K562 (cell line): Measurements from ENCODE around the gene TAF1B. TPM values are rescaled to one million over a fixed set of nuclear protein-coding genes. Genes with fewer than 3 reads are reported as not detected.

Experiments used
- ATF7 ChIP-seq: fragments of 450-650 bp; IDR thresholded peaks from 2 replicates; pipeline ENCODE4 v1.7.1; 2014; ENCODE audit warnings: mild to moderate bottlenecking, moderate library complexity
- BDP1 ChIP-seq: IDR thresholded peaks from 3 replicates; pipeline ENCODE4 v1.6.1; 2011; ENCODE audit not compliant: insufficient read length, insufficient read depth
- DDX20 ChIP-seq: fragments of 450-650 bp; IDR thresholded peaks from 2 replicates; pipeline ENCODE4 v1.6.1; 2016; ENCODE audit warnings: missing genetic modification characterization, low read depth, mild to moderate bottlenecking, missing compliant biosample characterization, moderate library complexity
- HDGF ChIP-seq: fragments of 450-650 bp; IDR thresholded peaks from 2 replicates; pipeline ENCODE4 v1.6.1; 2016
- HNRNPLL ChIP-seq: fragments of 200-400 bp; formaldehyde crosslinking; IDR thresholded peaks from 2 replicates; pipeline ENCODE4 v1.6.1; 2017; ENCODE audit warnings: low read length, low read depth, mild to moderate bottlenecking; ENCODE audit not compliant: poor library complexity, severe bottlenecking
- IRF2 ChIP-seq: sonication (generic); formaldehyde crosslinking; IDR thresholded peaks from 2 replicates; pipeline ENCODE4 v1.8.1; 2022; ENCODE audit warnings: mild to moderate bottlenecking, missing genetic modification reagents
- KLF6 ChIP-seq: fragments of 250-450 bp; sonication (Bioruptor Pico); IDR thresholded peaks from 2 replicates; pipeline ENCODE4 v1.4.0; 2020; ENCODE audit warnings: mild to moderate bottlenecking, moderate library complexity, borderline replicate concordance
- MBD2 ChIP-seq: sonication (generic); IDR thresholded peaks from 2 replicates; pipeline ENCODE4 v1.6.1; 2016; ENCODE audit warnings: low read depth, borderline replicate concordance
- MITF ChIP-seq: IDR thresholded peaks from 2 replicates; pipeline ENCODE4 v1.6.1; 2014; ENCODE audit warnings: antibody characterized with exemption
- NR2C2 ChIP-seq, 2 experiments: fragments of 200-800 bp in 1 of 2; sonication (Bioruptor generic) in 1 of 2; sonication (generic) in 1 of 2; formaldehyde crosslinking in 1 of 2; IDR thresholded peaks; 2 replicates each; pipeline versions ENCODE4 v1.6.1 to v1.8.0; 2016 to 2022; ENCODE audit warnings: mild to moderate bottlenecking in 1 of 2, missing compliant biosample characterization in 1 of 2, missing genetic modification characterization in 1 of 2, missing genetic modification reagents in 1 of 2
- SMAD3 ChIP-seq: fragments of 450-650 bp; formaldehyde crosslinking; conservative IDR thresholded peaks from 2 replicates; pipeline ENCODE4 v1.4.0; 2020; ENCODE audit warnings: mild to moderate bottlenecking
- ZNF133 ChIP-seq: fragments of 250-450 bp; sonication (Bioruptor Pico); IDR thresholded peaks from 2 replicates; pipeline ENCODE4 v1.4.0; 2020; ENCODE audit warnings: mild to moderate bottlenecking
- ZNF134 ChIP-seq: fragments of 250-450 bp; sonication (Bioruptor Pico); conservative IDR thresholded peaks from 2 replicates; pipeline ENCODE4 v1.4.0; 2020
- ZNF165 ChIP-seq: fragments of 250-450 bp; sonication (Bioruptor Pico); IDR thresholded peaks from 2 replicates; pipeline ENCODE4 v1.4.0; 2020; ENCODE audit warnings: borderline replicate concordance
- polyA plus RNA-seq, 8 experiments: library from polyadenylated mRNA; depleted of rRNA in 4 of 8; stranded (reverse) in 5 of 8; unstranded in 3 of 8; fragments of >200 nt; fragmentation: Nextera tagmentation in 2 of 8; fragmentation: Illumina TruSeq in 1 of 8; extraction: Ambion mirVana in 2 of 8; extraction: Trizol in 1 of 8; gene quantifications; 2 replicates each; pipeline versions ENCODE4 v1.2.1 to v1.2.3, GENCODE V29; 2011 to 2014; ENCODE audit warnings: inconsistent platforms in 1 of 8, missing spikeins in 1 of 8
- total RNA-seq, 7 experiments: library from RNA; depleted of rRNA in 6 of 7; stranded (reverse); fragments of >200 nt in 6 of 7; fragmentation: Illumina TruSeq in 2 of 7; extraction: Trizol in 2 of 7; gene quantifications; 2 replicates each; pipeline versions ENCODE4 v1.2.1 to v1.2.3, GENCODE V29; 2011 to 2021; ENCODE audit warnings: low replicate concordance in 1 of 7
- TF ChIP-seq, protein P1 (sequence below), 3 experiments: IDR thresholded peaks in 2 of 3; conservative IDR thresholded peaks in 1 of 3; 2 replicates each; pipeline ENCODE4 v1.5.1; 2011 to 2012; ENCODE audit warnings: low read length in 3 of 3, mild to moderate bottlenecking in 3 of 3, control low read depth in 2 of 3, improper control_type of control experiment in 1 of 3, inconsistent platforms in 1 of 3, low read depth in 1 of 3, mixed read lengths in 1 of 3, moderate library complexity in 1 of 3; ENCODE audit not compliant: insufficient read depth in 2 of 3
- TF ChIP-seq, protein P2 (sequence below): fragments of 450-650 bp; formaldehyde crosslinking; conservative IDR thresholded peaks from 2 replicates; pipeline ENCODE4 v1.4.0; 2022; ENCODE audit warnings: mild to moderate bottlenecking, missing genetic modification characterization
- TF ChIP-seq, protein P3 (sequence below): fragments of 150-350 bp; IDR thresholded peaks from 2 replicates; pipeline ENCODE4 v1.6.1; 2014; ENCODE audit warnings: low read depth, mild to moderate bottlenecking, low read length, borderline replicate concordance
- TF ChIP-seq, protein P4 (sequence below): fragments of 250-450 bp; sonication (Bioruptor Pico); IDR thresholded peaks from 2 replicates; pipeline ENCODE4 v1.8.0; 2022; ENCODE audit warnings: inconsistent platforms, mild to moderate bottlenecking, moderate library complexity, borderline replicate concordance

TAF1B gene
- total and polyA plus RNA-seq, 9 of the 15 experiments (the other 6 are each of a cell fraction or from before 2014, with no cell fraction given), result 8.8 to 25.1 (median 17.3) TPM

DNA sequence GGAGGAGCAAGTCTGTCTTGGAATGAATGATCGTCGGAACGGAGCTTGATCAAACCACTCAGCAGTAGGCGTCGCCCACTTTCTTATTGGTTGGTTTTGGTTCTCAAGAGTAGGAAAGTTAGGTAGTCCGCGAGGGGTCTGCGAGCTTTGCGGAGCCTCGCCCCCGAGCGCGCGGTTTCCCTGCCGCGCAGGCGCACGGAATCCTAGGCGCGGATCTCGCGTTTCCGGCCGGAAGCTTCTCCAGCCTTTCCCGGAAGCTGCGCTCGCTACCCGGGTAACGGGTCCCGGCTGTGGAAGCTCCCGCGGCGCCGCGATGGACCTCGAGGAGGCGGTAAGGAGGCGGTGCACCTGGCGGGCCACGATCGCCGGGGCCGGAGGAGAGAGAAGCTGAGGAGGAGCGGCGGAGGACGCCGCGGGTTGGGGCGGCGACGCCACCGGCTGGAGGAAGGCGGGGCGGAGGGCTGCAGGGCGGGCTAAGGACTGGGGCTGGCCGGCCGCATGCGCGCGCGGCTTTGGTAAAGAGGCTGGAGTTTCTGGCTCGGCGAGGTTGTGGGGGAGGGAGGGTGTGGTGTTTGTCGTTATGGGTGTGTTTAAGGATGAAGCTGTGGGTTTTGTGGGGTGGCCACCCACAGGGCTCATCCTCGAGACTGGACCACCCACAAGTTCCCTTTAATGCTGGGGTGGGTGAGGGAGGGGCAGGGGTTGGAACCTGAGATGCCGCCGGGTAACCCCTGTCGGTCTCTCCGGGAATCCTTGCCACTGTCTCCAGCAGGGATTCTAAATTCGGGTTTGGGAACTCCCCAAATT lies at the start of gene TAF1B (continued):
- no peak; the same call in 1 of the 2 replicates for TF ChIP-seq KLF6
- TF ChIP-seq, protein P1, sequence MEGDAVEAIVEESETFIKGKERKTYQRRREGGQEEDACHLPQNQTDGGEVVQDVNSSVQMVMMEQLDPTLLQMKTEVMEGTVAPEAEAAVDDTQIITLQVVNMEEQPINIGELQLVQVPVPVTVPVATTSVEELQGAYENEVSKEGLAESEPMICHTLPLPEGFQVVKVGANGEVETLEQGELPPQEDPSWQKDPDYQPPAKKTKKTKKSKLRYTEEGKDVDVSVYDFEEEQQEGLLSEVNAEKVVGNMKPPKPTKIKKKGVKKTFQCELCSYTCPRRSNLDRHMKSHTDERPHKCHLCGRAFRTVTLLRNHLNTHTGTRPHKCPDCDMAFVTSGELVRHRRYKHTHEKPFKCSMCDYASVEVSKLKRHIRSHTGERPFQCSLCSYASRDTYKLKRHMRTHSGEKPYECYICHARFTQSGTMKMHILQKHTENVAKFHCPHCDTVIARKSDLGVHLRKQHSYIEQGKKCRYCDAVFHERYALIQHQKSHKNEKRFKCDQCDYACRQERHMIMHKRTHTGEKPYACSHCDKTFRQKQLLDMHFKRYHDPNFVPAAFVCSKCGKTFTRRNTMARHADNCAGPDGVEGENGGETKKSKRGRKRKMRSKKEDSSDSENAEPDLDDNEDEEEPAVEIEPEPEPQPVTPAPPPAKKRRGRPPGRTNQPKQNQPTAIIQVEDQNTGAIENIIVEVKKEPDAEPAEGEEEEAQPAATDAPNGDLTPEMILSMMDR (IDR thresholded peaks at IDR 0.05 in 2 of 3, conservative IDR thresholded peaks at IDR 0.05 in 1 of 3; ENCODE audit: insufficient read depth in 2 of 3, low read depth in 1 of 3, low read length in 3 of 3), result peak; percentile 68 to 80 (median 71)
- no peak for TF ChIP-seq BDP1
- peak; percentile 6; the same call in 1 of the 2 replicates for TF ChIP-seq MBD2
- TF ChIP-seq, protein P2, sequence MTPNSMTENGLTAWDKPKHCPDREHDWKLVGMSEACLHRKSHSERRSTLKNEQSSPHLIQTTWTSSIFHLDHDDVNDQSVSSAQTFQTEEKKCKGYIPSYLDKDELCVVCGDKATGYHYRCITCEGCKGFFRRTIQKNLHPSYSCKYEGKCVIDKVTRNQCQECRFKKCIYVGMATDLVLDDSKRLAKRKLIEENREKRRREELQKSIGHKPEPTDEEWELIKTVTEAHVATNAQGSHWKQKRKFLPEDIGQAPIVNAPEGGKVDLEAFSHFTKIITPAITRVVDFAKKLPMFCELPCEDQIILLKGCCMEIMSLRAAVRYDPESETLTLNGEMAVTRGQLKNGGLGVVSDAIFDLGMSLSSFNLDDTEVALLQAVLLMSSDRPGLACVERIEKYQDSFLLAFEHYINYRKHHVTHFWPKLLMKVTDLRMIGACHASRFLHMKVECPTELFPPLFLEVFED (CRISPR knock-in tag), result no peak
- TF ChIP-seq ZNF134 (CRISPR knock-in tag), result no peak
- TF ChIP-seq SMAD3 (CRISPR knock-in tag), result no peak
- TF ChIP-seq, protein P3, sequence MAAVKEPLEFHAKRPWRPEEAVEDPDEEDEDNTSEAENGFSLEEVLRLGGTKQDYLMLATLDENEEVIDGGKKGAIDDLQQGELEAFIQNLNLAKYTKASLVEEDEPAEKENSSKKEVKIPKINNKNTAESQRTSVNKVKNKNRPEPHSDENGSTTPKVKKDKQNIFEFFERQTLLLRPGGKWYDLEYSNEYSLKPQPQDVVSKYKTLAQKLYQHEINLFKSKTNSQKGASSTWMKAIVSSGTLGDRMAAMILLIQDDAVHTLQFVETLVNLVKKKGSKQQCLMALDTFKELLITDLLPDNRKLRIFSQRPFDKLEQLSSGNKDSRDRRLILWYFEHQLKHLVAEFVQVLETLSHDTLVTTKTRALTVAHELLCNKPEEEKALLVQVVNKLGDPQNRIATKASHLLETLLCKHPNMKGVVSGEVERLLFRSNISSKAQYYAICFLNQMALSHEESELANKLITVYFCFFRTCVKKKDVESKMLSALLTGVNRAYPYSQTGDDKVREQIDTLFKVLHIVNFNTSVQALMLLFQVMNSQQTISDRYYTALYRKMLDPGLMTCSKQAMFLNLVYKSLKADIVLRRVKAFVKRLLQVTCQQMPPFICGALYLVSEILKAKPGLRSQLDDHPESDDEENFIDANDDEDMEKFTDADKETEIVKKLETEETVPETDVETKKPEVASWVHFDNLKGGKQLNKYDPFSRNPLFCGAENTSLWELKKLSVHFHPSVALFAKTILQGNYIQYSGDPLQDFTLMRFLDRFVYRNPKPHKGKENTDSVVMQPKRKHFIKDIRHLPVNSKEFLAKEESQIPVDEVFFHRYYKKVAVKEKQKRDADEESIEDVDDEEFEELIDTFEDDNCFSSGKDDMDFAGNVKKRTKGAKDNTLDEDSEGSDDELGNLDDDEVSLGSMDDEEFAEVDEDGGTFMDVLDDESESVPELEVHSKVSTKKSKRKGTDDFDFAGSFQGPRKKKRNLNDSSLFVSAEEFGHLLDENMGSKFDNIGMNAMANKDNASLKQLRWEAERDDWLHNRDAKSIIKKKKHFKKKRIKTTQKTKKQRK, result no peak
- no peak for TF ChIP-seq DDX20 (tag)
- no peak for TF ChIP-seq ZNF133
- no peak for TF ChIP-seq MITF
- TF ChIP-seq, protein P4, sequence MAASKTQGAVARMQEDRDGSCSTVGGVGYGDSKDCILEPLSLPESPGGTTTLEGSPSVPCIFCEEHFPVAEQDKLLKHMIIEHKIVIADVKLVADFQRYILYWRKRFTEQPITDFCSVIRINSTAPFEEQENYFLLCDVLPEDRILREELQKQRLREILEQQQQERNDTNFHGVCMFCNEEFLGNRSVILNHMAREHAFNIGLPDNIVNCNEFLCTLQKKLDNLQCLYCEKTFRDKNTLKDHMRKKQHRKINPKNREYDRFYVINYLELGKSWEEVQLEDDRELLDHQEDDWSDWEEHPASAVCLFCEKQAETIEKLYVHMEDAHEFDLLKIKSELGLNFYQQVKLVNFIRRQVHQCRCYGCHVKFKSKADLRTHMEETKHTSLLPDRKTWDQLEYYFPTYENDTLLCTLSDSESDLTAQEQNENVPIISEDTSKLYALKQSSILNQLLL (CRISPR knock-in tag), result no peak
- TF ChIP-seq ZNF165, result no peak
- TF ChIP-seq HDGF, result no peak
- TF ChIP-seq ATF7, result peak; percentile 86
- TF ChIP-seq NR2C2 (CRISPR knock-in tag; IDR thresholded peaks at IDR 0.05), result no peak
- no peak for TF ChIP-seq NR2C2 (tag; IDR thresholded peaks at IDR 0.05)
- peak; percentile 99 for TF ChIP-seq HNRNPLL
- TF ChIP-seq IRF2 (CRISPR knock-in tag), result no peak
